ENCODE data around the gene NFATC1. TPM values are rescaled to one million over a fixed set of nuclear protein-coding genes. Genes with fewer than 3 reads are reported as not detected.

Gene NFATC1
- polyA plus RNA-seq, 2 of the 4 experiments (the other 2 are of a cell fraction): 0.52 to 1.7 TPM

GRCh38 chr18:79432376-79433120 lies 36.8 kb downstream of the NFATC1 start:
- no peak; a peak in 1 of 6 replicates for ATAC-seq
- ChIA-PET CTCF (no interaction called here), POLR2A (no interaction called here)
- no peaks in the 10 kb centered on the region for H3K4me1 ChIP-seq
- 90% methylated on average over 17 of the region's 33 CpGs for WGBS (ENCODE audit: missing lambda C conversion rate)
- H3K4me2 ChIP-seq: no peak overlapping the region
- H3K27ac ChIP-seq: no peak overlapping the region
- DNase-seq (ENCODE audit: low read depth in 1 of 2, low spot score in 1 of 2): no peak
- FAIRE-seq: no peak
- H3K4me3 ChIP-seq: no peak overlapping the region
- TF ChIP-seq, protein P1, sequence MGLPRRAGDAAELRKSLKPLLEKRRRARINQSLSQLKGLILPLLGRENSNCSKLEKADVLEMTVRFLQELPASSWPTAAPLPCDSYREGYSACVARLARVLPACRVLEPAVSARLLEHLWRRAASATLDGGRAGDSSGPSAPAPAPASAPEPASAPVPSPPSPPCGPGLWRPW (IDR thresholded peaks at IDR 0.05): no peak
- TF ChIP-seq GATA3 (IDR thresholded peaks at IDR 0.05; ENCODE audit: borderline replicate concordance): no peak
- TF ChIP-seq HOXB5 (CRISPR knock-in tag; IDR thresholded peaks at IDR 0.05): no peak
- TF ChIP-seq USF2 (IDR thresholded peaks at IDR 0.05): no peak
- TF ChIP-seq JUNB (IDR thresholded peaks at IDR 0.05): no peak
- no peaks in the 10 kb centered on the region for H3K9me3 ChIP-seq

DNA sequence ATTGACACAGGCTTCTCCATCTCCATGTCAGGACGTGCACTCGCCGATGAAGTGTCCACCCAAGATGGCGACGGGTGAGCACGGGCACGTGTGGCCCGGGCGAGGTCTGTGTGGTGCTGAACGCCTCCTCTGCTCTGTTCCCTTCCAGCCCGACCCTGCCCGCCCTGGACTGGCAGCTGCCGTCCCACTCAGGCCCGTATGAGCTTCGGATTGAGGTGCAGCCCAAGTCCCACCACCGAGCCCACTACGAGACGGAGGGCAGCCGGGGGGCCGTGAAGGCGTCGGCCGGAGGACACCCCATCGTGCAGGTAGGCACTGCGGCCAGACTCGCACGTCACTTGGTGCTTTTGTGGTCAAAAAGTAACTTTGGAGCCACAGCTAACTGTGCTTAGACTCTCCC lies 37.7 kb downstream of the NFATC1 start:
- FAIRE-seq (no peak), DNase-seq (ENCODE audit: low read depth in 1 of 2, low spot score in 1 of 2) (no peak), ATAC-seq (no peak)
- 89% methylated on average over 7 of the region's 27 CpGs for WGBS (ENCODE audit: missing lambda C conversion rate)
- Histone ChIP-seq H3K4me3 (no peak overlapping the region), H3K4me2 (no peak overlapping the region), H3K27ac (no peak overlapping the region), H3K9me3 (no peaks in the 10 kb centered on the region), H3K4me1 (no peaks in the 10 kb centered on the region)
- TF ChIP-seq GATA3 (IDR thresholded peaks at IDR 0.05; ENCODE audit: borderline replicate concordance) (no peak), MAZ (IDR thresholded peaks at IDR 0.05; ENCODE audit: borderline replicate concordance, low read depth, low read length) (no peak), POLR2AphosphoS2 (conservative IDR thresholded peaks at IDR 0.05; ENCODE audit: low read length) (no peak), ZC3H11A (IDR thresholded peaks at IDR 0.05) (no peak), EP300 (IDR thresholded peaks at IDR 0.05) (no peak), ATOH8 (CRISPR knock-in tag; IDR thresholded peaks at IDR 0.05; ENCODE audit: low read depth) (no peak), KDM5A (IDR thresholded peaks at IDR 0.05) (no peak), PBX3 (IDR thresholded peaks at IDR 0.05) (no peak), ZSCAN20 (CRISPR knock-in tag; IDR thresholded peaks at IDR 0.05) (no peak), KDM1A (IDR thresholded peaks at IDR 0.05; ENCODE audit: low read depth) (no peak), HOXB13 (CRISPR knock-in tag; IDR thresholded peaks at IDR 0.05; ENCODE audit: low read depth) (no peak)
- TF ChIP-seq, protein P2, sequence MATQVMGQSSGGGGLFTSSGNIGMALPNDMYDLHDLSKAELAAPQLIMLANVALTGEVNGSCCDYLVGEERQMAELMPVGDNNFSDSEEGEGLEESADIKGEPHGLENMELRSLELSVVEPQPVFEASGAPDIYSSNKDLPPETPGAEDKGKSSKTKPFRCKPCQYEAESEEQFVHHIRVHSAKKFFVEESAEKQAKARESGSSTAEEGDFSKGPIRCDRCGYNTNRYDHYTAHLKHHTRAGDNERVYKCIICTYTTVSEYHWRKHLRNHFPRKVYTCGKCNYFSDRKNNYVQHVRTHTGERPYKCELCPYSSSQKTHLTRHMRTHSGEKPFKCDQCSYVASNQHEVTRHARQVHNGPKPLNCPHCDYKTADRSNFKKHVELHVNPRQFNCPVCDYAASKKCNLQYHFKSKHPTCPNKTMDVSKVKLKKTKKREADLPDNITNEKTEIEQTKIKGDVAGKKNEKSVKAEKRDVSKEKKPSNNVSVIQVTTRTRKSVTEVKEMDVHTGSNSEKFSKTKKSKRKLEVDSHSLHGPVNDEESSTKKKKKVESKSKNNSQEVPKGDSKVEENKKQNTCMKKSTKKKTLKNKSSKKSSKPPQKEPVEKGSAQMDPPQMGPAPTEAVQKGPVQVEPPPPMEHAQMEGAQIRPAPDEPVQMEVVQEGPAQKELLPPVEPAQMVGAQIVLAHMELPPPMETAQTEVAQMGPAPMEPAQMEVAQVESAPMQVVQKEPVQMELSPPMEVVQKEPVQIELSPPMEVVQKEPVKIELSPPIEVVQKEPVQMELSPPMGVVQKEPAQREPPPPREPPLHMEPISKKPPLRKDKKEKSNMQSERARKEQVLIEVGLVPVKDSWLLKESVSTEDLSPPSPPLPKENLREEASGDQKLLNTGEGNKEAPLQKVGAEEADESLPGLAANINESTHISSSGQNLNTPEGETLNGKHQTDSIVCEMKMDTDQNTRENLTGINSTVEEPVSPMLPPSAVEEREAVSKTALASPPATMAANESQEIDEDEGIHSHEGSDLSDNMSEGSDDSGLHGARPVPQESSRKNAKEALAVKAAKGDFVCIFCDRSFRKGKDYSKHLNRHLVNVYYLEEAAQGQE (IDR thresholded peaks at IDR 0.05): no peak
- ChIA-PET POLR2A (no interaction called here), CTCF (interaction anchor here (0.8 kb wide), 1 partner anchor 140 kb away, joined by 3 read pairs; no protein-coding TSS in a partner anchor)
